T-helper 2 cell treated with Interferon-gamma antibody and Interleukin-4, amounts not matched to agents 5 μg/mL and 100 μg/mL, for 36 hours (primary cell): ENCODE data around the gene PPIP5K1.

ENCODE experiments used
- DNase-seq: peaks from one replicate; pipeline ENCODE4 v3.0.0; 2021; ENCODE audit warnings: low spot score
- H3K27ac Mint-ChIP-seq: one replicate; pipeline ENCODE4 v1.8.0; 2021; ENCODE audit warnings: mild to moderate bottlenecking, mixed read lengths
- H3K27me3 Mint-ChIP-seq: one replicate; pipeline ENCODE4 v1.8.0; 2021; ENCODE audit warnings: low read depth, mixed read lengths
- H3K36me3 Mint-ChIP-seq: one replicate; pipeline ENCODE4 v1.8.0; 2021; ENCODE audit warnings: low read depth, mixed read lengths
- H3K4me1 Mint-ChIP-seq: one replicate; pipeline ENCODE4 v1.8.0; 2021; ENCODE audit warnings: low read depth, mixed read lengths
- H3K4me3 Mint-ChIP-seq: one replicate; pipeline ENCODE4 v1.8.0; 2022; ENCODE audit warnings: mild to moderate bottlenecking, moderate library complexity, mixed read lengths
- H3K9me3 Mint-ChIP-seq: one replicate; pipeline ENCODE4 v1.8.0; 2021; ENCODE audit warnings: mixed read lengths

Gene PPIP5K1

GRCh38 chr15:43505738-43506137, 84.3 kb downstream of the PPIP5K1 start:
- Mint-ChIP-seq H3K9me3 (no peaks in the 10 kb centered on the region), H3K36me3 (peaks cover 2% of the 10 kb centered on the region)

GRCh38 chr15:43499635-43500034, 90.4 kb downstream of the PPIP5K1 start:
- Mint-ChIP-seq H3K9me3 (no peaks in the 10 kb centered on the region), H3K4me3 (no peak overlapping the region), H3K27me3 (no peaks in the 10 kb centered on the region), H3K36me3 (peaks cover 6% of the 10 kb centered on the region), H3K27ac (no peak overlapping the region), H3K4me1 (peaks cover 6% of the 10 kb centered on the region)
- DNase-seq = no peak

More at GRCh38 chr15:43505738-43506137, 84.3 kb downstream of the PPIP5K1 start:
- H3K27ac Mint-ChIP-seq = no peak overlapping the region
- peaks cover 11% of the 10 kb centered on the region for H3K4me1 Mint-ChIP-seq
- no peaks in the 10 kb centered on the region for H3K27me3 Mint-ChIP-seq
- no peak for DNase-seq
- H3K4me3 Mint-ChIP-seq = no peak overlapping the region

GRCh38 chr15:43498990-43499389, 91.0 kb downstream of the PPIP5K1 start:
- Mint-ChIP-seq H3K9me3 (no peaks in the 10 kb centered on the region), H3K4me3 (no peak overlapping the region), H3K27me3 (no peaks in the 10 kb centered on the region), H3K27ac (no peak overlapping the region), H3K36me3 (peaks cover 6% of the 10 kb centered on the region), H3K4me1 (peaks cover 6% of the 10 kb centered on the region)
- DNase-seq = no peak

GRCh38 chr15:43493703-43494472, 96.1 kb downstream of the PPIP5K1 start:
- Mint-ChIP-seq H3K27me3 (no peaks in the 10 kb centered on the region), H3K36me3 (peaks cover 20% of the 10 kb centered on the region), H3K9me3 (no peaks in the 10 kb centered on the region), H3K4me3 (peak overlapping the region; percentile 93), H3K4me1 (peaks cover 25% of the 10 kb centered on the region), H3K27ac (peak overlapping the region; percentile 92)
- DNase-seq = no peak

- Mint-ChIP-seq H3K27me3 (no peaks in the 10 kb centered on the region), H3K27ac (peak within 1 kb of the TSS; percentile 92), H3K4me3 (peak within 1 kb of the TSS; percentile 93), H3K4me1 (peaks cover 26% of the 10 kb centered on the region), H3K9me3 (no peaks in the 10 kb centered on the region), H3K36me3 (peaks cover 24% of the 10 kb centered on the region)
- DNase-seq = peak; percentile 95
Measured at GRCh38 chr15:43492673-43493601, 97.1 kb downstream of the PPIP5K1 start, which contains the start of gene TP53BP1. Gene TP53BP1, minus strand, starts transcription at chr15:43493156. Its CDS starts 113 bp downstream, at chr15:43493043.

GRCh38 chr15:43492266-43492665, 97.7 kb downstream of the PPIP5K1 start:
- Mint-ChIP-seq H3K9me3 (no peaks in the 10 kb centered on the region), H3K27ac (peak overlapping the region; percentile 92), H3K4me1 (peaks cover 26% of the 10 kb centered on the region), H3K27me3 (no peaks in the 10 kb centered on the region), H3K36me3 (peaks cover 23% of the 10 kb centered on the region), H3K4me3 (peak overlapping the region; percentile 93)
- DNase-seq = no peak

- Mint-ChIP-seq H3K36me3 (peaks cover 21% of the 10 kb centered on the region), H3K27ac (peak overlapping the region; percentile 66), H3K4me3 (peak overlapping the region; percentile 28), H3K4me1 (peaks cover 26% of the 10 kb centered on the region), H3K27me3 (no peaks in the 10 kb centered on the region), H3K9me3 (no peaks in the 10 kb centered on the region)
- DNase-seq = no peak
Measured at GRCh38 chr15:43489191-43489590, 100.8 kb downstream of the PPIP5K1 start.

GRCh38 chr15:43488790-43489189, 101.2 kb downstream of the PPIP5K1 start:
- H3K27ac Mint-ChIP-seq = peak overlapping the region; percentile 66

GRCh38 chr15:43487271-43487895, 102.6 kb downstream of the PPIP5K1 start:
- peaks cover 19% of the 10 kb centered on the region for H3K4me1 Mint-ChIP-seq

More at GRCh38 chr15:43488790-43489189, 101.2 kb downstream of the PPIP5K1 start:
- H3K4me1 Mint-ChIP-seq = peaks cover 26% of the 10 kb centered on the region
- H3K4me3 Mint-ChIP-seq = no peak overlapping the region
- no peaks in the 10 kb centered on the region for H3K9me3 Mint-ChIP-seq
- H3K36me3 Mint-ChIP-seq = peaks cover 21% of the 10 kb centered on the region
- DNase-seq = no peak
- no peaks in the 10 kb centered on the region for H3K27me3 Mint-ChIP-seq

GRCh38 chr15:43484455-43484854, 105.6 kb downstream of the PPIP5K1 start:
- H3K36me3 Mint-ChIP-seq = peaks cover 21% of the 10 kb centered on the region
- peaks cover 10% of the 10 kb centered on the region for H3K4me1 Mint-ChIP-seq
- H3K27ac Mint-ChIP-seq = no peak overlapping the region
- no peaks in the 10 kb centered on the region for H3K9me3 Mint-ChIP-seq
- H3K27me3 Mint-ChIP-seq = no peaks in the 10 kb centered on the region
- H3K4me3 Mint-ChIP-seq = no peak overlapping the region
- DNase-seq = no peak

More at GRCh38 chr15:43487271-43487895, 102.6 kb downstream of the PPIP5K1 start:
- Mint-ChIP-seq H3K9me3 (no peaks in the 10 kb centered on the region), H3K4me3 (no peak overlapping the region), H3K27me3 (no peaks in the 10 kb centered on the region), H3K36me3 (peaks cover 22% of the 10 kb centered on the region), H3K27ac (no peak overlapping the region)
- no peak for DNase-seq
